HEK293T (cell line): ENCODE data around the gene TCEANC2.

Experiments used
- BHLHE40 ChIP-seq: fragments of 450-650 bp; IDR thresholded peaks from 2 replicates; pipeline ENCODE4 v1.6.1; 2016; ENCODE audit warnings: mild to moderate bottlenecking, moderate library complexity, borderline replicate concordance
- CTBP1 ChIP-seq: fragments of 450-650 bp; IDR thresholded peaks from 2 replicates; pipeline ENCODE4 v1.6.1; 2016; ENCODE audit warnings: borderline replicate concordance
- ELF4 ChIP-seq: fragments of 450-650 bp; IDR thresholded peaks from 2 replicates; pipeline ENCODE4 v1.6.1; 2017; ENCODE audit warnings: antibody characterized with exemption
- FOXA1 ChIP-seq: fragments of 450-650 bp; IDR thresholded peaks from 2 replicates; pipeline ENCODE4 v1.6.1; 2016; ENCODE audit warnings: mild to moderate bottlenecking
- FOXK2 ChIP-seq: fragments of 450-650 bp; IDR thresholded peaks from 2 replicates; pipeline ENCODE4 v1.6.1; 2016; ENCODE audit warnings: mild to moderate bottlenecking
- FOXM1 ChIP-seq: fragments of 450-650 bp; IDR thresholded peaks from 2 replicates; pipeline ENCODE4 v1.6.1; 2017; ENCODE audit warnings: mild to moderate bottlenecking, borderline replicate concordance
- LEF1 ChIP-seq: fragments of 450-650 bp; IDR thresholded peaks from 2 replicates; pipeline ENCODE4 v1.6.1; 2017; ENCODE audit warnings: mild to moderate bottlenecking, borderline replicate concordance
- NFRKB ChIP-seq: fragments of 450-650 bp; IDR thresholded peaks from 2 replicates; pipeline ENCODE4 v1.6.1; 2016; ENCODE audit warnings: mild to moderate bottlenecking, moderate library complexity
- SP1 ChIP-seq: fragments of 450-650 bp; IDR thresholded peaks from 2 replicates; pipeline ENCODE4 v1.6.1; 2017
- SUZ12 ChIP-seq: fragments of 450-650 bp; IDR thresholded peaks from 2 replicates; pipeline ENCODE4 v1.6.1; 2016; ENCODE audit warnings: mild to moderate bottlenecking
- TARDBP ChIP-seq: fragments of 450-650 bp; IDR thresholded peaks from 2 replicates; pipeline ENCODE4 v1.6.1; 2016
- ZNF384 ChIP-seq: fragments of 450-650 bp; IDR thresholded peaks from 2 replicates; pipeline ENCODE4 v1.6.1; 2016

- TF ChIP-seq FOXM1 (no peak), FOXA1 (no peak), SUZ12 (no peak), LEF1 (no peak), BHLHE40 (no peak), ELF4 (no peak), NFRKB (no peak), FOXK2 (no peak), ZNF384 (no peak), CTBP1 (no peak), TARDBP (no peak), SP1 (no peak)
Measured at GRCh38 chr1:54081306-54082270, 28.2 kb downstream of the TCEANC2 start.
